K562 (cell line): ENCODE data around the gene SORCS2.

Experiments
- ARID1B ChIP-seq: fragments of 450-650 bp; IDR thresholded peaks from 2 replicates; pipeline ENCODE4 v1.6.1; 2016; ENCODE audit warnings: antibody characterized with exemption, mild to moderate bottlenecking, inconsistent platforms
- CC2D1A ChIP-seq: fragments of 450-650 bp; IDR thresholded peaks from 2 replicates; pipeline ENCODE4 v1.6.1; 2017; ENCODE audit warnings: mild to moderate bottlenecking
- CEBPB ChIP-seq: fragments of 450-650 bp; IDR thresholded peaks from 2 replicates; pipeline ENCODE4 v1.6.1; 2016; ENCODE audit warnings: missing genetic modification characterization, missing compliant biosample characterization
- E2F1 ChIP-seq: sonication (generic); formaldehyde crosslinking; IDR thresholded peaks from 2 replicates; pipeline ENCODE4 v1.8.1; 2023; ENCODE audit warnings: mild to moderate bottlenecking, missing genetic modification reagents, moderate library complexity
- ETS2 ChIP-seq: IDR thresholded peaks from 2 replicates; pipeline ENCODE4 v1.6.1; 2016; ENCODE audit warnings: borderline replicate concordance, missing genetic modification characterization, mild to moderate bottlenecking, moderate library complexity, missing compliant biosample characterization; ENCODE audit not compliant: poor library complexity, severe bottlenecking
- ZBTB49 ChIP-seq: sonication (generic); formaldehyde crosslinking; IDR thresholded peaks from 2 replicates; pipeline ENCODE4 v1.8.0; 2022; ENCODE audit warnings: missing genetic modification reagents, mild to moderate bottlenecking, borderline replicate concordance

- no peak for TF ChIP-seq ETS2
- no peak for TF ChIP-seq E2F1 (CRISPR knock-in tag)
- TF ChIP-seq CEBPB (tag), result no peak
- no peak for TF ChIP-seq ZBTB49 (CRISPR knock-in tag)
- TF ChIP-seq ARID1B, result no peak
- no peak for TF ChIP-seq CC2D1A
Measured at GRCh38 chr4:7514281-7514680, 321.9 kb downstream of the SORCS2 start.
